ENCODE measurements around the gene RNF11. TPM values are rescaled to one million over a fixed set of nuclear protein-coding genes. Genes with fewer than 3 reads are reported as not detected.

Gene RNF11
- polyA plus RNA-seq, 3 donors = 25.3 to 30.4 (median 28.4) TPM

DNA sequence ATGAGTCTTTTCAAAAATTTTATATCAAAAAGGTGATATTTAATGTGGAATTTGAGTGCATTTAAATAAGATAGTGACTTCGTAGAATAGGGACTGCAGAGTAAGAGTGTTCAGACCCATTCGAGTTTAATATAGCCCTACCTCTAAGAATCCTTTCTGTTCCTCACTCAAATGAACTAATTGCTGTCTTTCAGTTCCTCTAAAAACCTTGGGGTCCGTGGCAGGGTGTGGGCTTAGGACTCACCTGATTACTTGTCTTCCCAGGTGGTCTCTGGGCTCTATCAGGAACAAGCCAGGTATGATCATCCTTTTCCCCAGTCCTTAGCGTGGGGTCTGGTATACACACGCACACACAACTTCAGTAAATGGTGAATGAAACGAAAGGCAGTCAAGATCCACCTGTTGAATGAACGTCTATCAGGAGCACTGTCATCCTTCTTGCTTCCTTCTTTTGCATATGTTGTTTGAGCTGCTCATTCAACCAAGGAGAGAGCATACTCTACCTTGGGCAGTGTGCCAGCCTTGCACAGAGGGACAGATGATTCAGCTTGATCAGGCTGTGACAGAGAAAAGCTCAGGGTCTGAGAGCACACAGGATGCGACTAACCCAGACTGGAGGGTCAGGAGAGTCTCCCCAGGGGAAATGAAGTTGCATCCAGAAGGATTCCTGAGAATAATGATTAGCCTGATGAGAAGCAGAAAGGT lies 1.2 kb upstream of the RNF11 start:
- Mint-ChIP-seq H3K27ac (peak overlapping the region in 6 of 7 donors; percentile 88 to 100 (median 96)), H3K4me1 (peaks cover 27% of the 10 kb centered on the region)

More for the DNA sequence above, 1.2 kb upstream of the RNF11 start:
- Histone ChIP-seq H3K27me3 (ENCODE audit: control insufficient read depth in 2 of 2, insufficient read depth in 2 of 2, low read length in 2 of 2) (no peaks in the 10 kb centered on the region), H3K9me3 (replicated peaks in 1 of 2; ENCODE audit: control insufficient read depth in 1 of 2, insufficient read depth in 1 of 2, low read length in 2 of 2) (no peaks in the 10 kb centered on the region), H3K79me2 (ENCODE audit: insufficient read depth, low read length) (peaks cover 36% of the 10 kb centered on the region), H3K9ac (ENCODE audit: insufficient read depth, low read length, poor library complexity, severe bottlenecking) (peak overlapping the region; percentile 97), H4K20me1 (ENCODE audit: insufficient read depth, low read length) (peaks cover 20% of the 10 kb centered on the region), H3K27ac (ENCODE audit: low read depth in 1 of 2, low read length in 2 of 2) (peak overlapping the region in 1 of 2 donors; percentile 99), H3K4me1 (ENCODE audit: control insufficient read depth in 1 of 2, insufficient read depth in 2 of 2, low read length in 2 of 2) (peaks cover 27 to 37% of the 10 kb centered on the region in 2 donors), H3K36me3 (replicated peaks in 1 of 2; ENCODE audit: control insufficient read depth in 1 of 2, insufficient read depth in 2 of 2, low read length in 2 of 2) (no peaks in the 10 kb centered on the region), H3K4me3 (replicated peaks in 1 of 3; ENCODE audit: low read depth in 2 of 3, low read length in 3 of 3) (peak overlapping the region in 1 of 3 experiments; percentile 92), H2AFZ (ENCODE audit: insufficient read depth, low read depth, low read length, poor library complexity, severe bottlenecking) (peak overlapping the region; percentile 95), H3K4me2 (replicated peaks; ENCODE audit: extremely low read depth, low read length, poor library complexity, severe bottlenecking) (peak overlapping the region; percentile 92)
- H3K9me3 Mint-ChIP-seq = peaks cover 0 to 2% (median 0%) of the 10 kb centered on the region in 7 donors
- 24% methylated on average over 6 of the region's 8 CpGs for WGBS (ENCODE audit: insufficient coverage)
- DNase-seq = peak; percentile 75 to 84 (median 82)
- H3K4me3 Mint-ChIP-seq = peak overlapping the region; percentile 88 to 99
- no peak for TF ChIP-seq CTCF (IDR thresholded peaks at IDR 0.05)
- H3K27me3 Mint-ChIP-seq (ENCODE audit: low read depth in 3 of 3) = peaks cover 0 to 4% (median 0%) of the 10 kb centered on the region in 3 donors
- peaks cover 2 to 8% of the 10 kb centered on the region in 2 donors for H3K36me3 Mint-ChIP-seq
- intact Hi-C loops (cut with micrococcal nuclease) = loop anchor here in 1 of 2 donors (5.0 kb wide), 2 partner anchors 37 to 63 kb away; no protein-coding TSS in a partner anchor
